SK-N-SH treated with all-trans-retinoic acid at 6 μM for 48 hours (cell line): ENCODE results near the gene LRCH1.

Source experiments
- ATAC-seq: fragments of 200-7000 bp; cut with Tn5 transposase; 3 replicates; pipeline ENCODE4 v1.9.1; 2020; ENCODE audit warnings: mild to moderate bottlenecking, moderate library complexity
- ARNTL ChIP-seq: fragments of 450-650 bp; formaldehyde crosslinking; IDR thresholded peaks from 2 replicates; pipeline ENCODE4 v1.5.0; 2020; ENCODE audit warnings: low read depth, mild to moderate bottlenecking, moderate library complexity, borderline replicate concordance
- CREB5 ChIP-seq: fragments of 250-450 bp; sonication (Bioruptor Pico); IDR thresholded peaks from 2 replicates; pipeline ENCODE4 v1.5.1; 2020; ENCODE audit warnings: low read depth, mild to moderate bottlenecking, moderate library complexity
- CSRNP3 ChIP-seq: fragments of 250-450 bp; sonication (Bioruptor Pico); IDR thresholded peaks from 2 replicates; pipeline ENCODE4 v1.5.1; 2021; ENCODE audit warnings: mild to moderate bottlenecking, moderate library complexity
- ESRRG ChIP-seq: fragments of 250-450 bp; sonication (Bioruptor Pico); IDR thresholded peaks from 2 replicates; pipeline ENCODE4 v1.6.1; 2021; ENCODE audit warnings: mild to moderate bottlenecking
- GLIS3 ChIP-seq: fragments of 250-450 bp; sonication (Bioruptor Pico); IDR thresholded peaks from 2 replicates; pipeline ENCODE4 v1.5.0; 2020; ENCODE audit warnings: mild to moderate bottlenecking, moderate library complexity
- ISL1 ChIP-seq: fragments of 250-450 bp; sonication (Bioruptor Pico); IDR thresholded peaks from 2 replicates; pipeline ENCODE4 v2.1.2; 2022; ENCODE audit warnings: mild to moderate bottlenecking, moderate library complexity
- OSR1 ChIP-seq: fragments of 250-450 bp; sonication (Bioruptor Pico); IDR thresholded peaks from 2 replicates; pipeline ENCODE4 v1.8.0; 2022; ENCODE audit warnings: moderate library complexity, mild to moderate bottlenecking, inconsistent platforms
- PPARA ChIP-seq: fragments of 250-450 bp; sonication (Bioruptor Pico); IDR thresholded peaks from 2 replicates; pipeline ENCODE4 v1.5.0; 2020; ENCODE audit warnings: mild to moderate bottlenecking, borderline replicate concordance
- RARB ChIP-seq: fragments of 250-450 bp; sonication (Bioruptor Pico); IDR thresholded peaks from 2 replicates; pipeline ENCODE4 v1.8.0; 2021; ENCODE audit warnings: mild to moderate bottlenecking, moderate library complexity
- SNAI2 ChIP-seq: fragments of 250-450 bp; sonication (Bioruptor Pico); IDR thresholded peaks from 2 replicates; pipeline ENCODE4 v1.5.0; 2020; ENCODE audit warnings: mild to moderate bottlenecking, moderate library complexity
- TCF4 ChIP-seq: fragments of 250-450 bp; sonication (Bioruptor Pico); IDR thresholded peaks from 2 replicates; pipeline ENCODE4 v1.8.0; 2021; ENCODE audit warnings: mild to moderate bottlenecking, moderate library complexity, borderline replicate concordance
- TOX ChIP-seq: fragments of 250-450 bp; sonication (Bioruptor Pico); IDR thresholded peaks from 2 replicates; pipeline ENCODE4 v1.8.0; 2021; ENCODE audit warnings: mild to moderate bottlenecking, moderate library complexity, borderline replicate concordance
- TSHZ2 ChIP-seq: fragments of 250-450 bp; sonication (Bioruptor Pico); IDR thresholded peaks from 2 replicates; pipeline ENCODE4 v1.5.0; 2020; ENCODE audit warnings: mild to moderate bottlenecking, moderate library complexity
- ZC3H10 ChIP-seq: fragments of 250-450 bp; sonication (Bioruptor Pico); IDR thresholded peaks from 2 replicates; pipeline ENCODE4 v1.5.1; 2021; ENCODE audit warnings: mild to moderate bottlenecking, moderate library complexity
- ZFP3 ChIP-seq: fragments of 250-450 bp; sonication (Bioruptor Pico); IDR thresholded peaks from 2 replicates; pipeline ENCODE4 v1.5.0; 2020; ENCODE audit warnings: mild to moderate bottlenecking, moderate library complexity
- ZFP30 ChIP-seq: fragments of 450-650 bp; formaldehyde crosslinking; IDR thresholded peaks from 2 replicates; pipeline ENCODE4 v1.5.0; 2022; ENCODE audit warnings: mild to moderate bottlenecking, moderate library complexity
- ZNF565 ChIP-seq: fragments of 450-650 bp; formaldehyde crosslinking; conservative IDR thresholded peaks from 2 replicates; pipeline ENCODE4 v1.5.0; 2020; ENCODE audit warnings: low read depth, mild to moderate bottlenecking, moderate library complexity
- ZNF70 ChIP-seq: fragments of 450-650 bp; formaldehyde crosslinking; IDR thresholded peaks from 2 replicates; pipeline ENCODE4 v1.5.0; 2020; ENCODE audit warnings: mild to moderate bottlenecking, moderate library complexity
- ZNF8 ChIP-seq: fragments of 450-650 bp; formaldehyde crosslinking; IDR thresholded peaks from 2 replicates; pipeline ENCODE4 v1.5.0; 2020; ENCODE audit warnings: mild to moderate bottlenecking, moderate library complexity
- TF ChIP-seq, protein P1 (sequence below): fragments of 250-450 bp; sonication (Bioruptor Pico); IDR thresholded peaks from 2 replicates; pipeline ENCODE4 v1.8.0; 2020; ENCODE audit warnings: mild to moderate bottlenecking, moderate library complexity, borderline replicate concordance
- TF ChIP-seq, protein P2 (sequence below): fragments of 250-450 bp; sonication (Bioruptor Pico); IDR thresholded peaks from 2 replicates; pipeline ENCODE4 v1.8.0; 2021; ENCODE audit warnings: low read depth, mild to moderate bottlenecking, moderate library complexity, borderline replicate concordance

The LRCH1 gene

GRCh38 chr13:46526100-46526735 is 26.8 kb upstream of the LRCH1 start (continued):
- TF ChIP-seq TSHZ2 (CRISPR knock-in tag): no peak
- TF ChIP-seq ZNF8 (CRISPR knock-in tag): no peak
- TF ChIP-seq ESRRG (CRISPR knock-in tag): no peak
- TF ChIP-seq TOX (CRISPR knock-in tag): no peak
- TF ChIP-seq CREB5 (CRISPR knock-in tag): no peak

GRCh38 chr13:46526740-46527139 is 26.2 kb upstream of the LRCH1 start:
- no peak for ATAC-seq
- TF ChIP-seq ARNTL (CRISPR knock-in tag) (no peak), PPARA (no peak), ZFP3 (CRISPR knock-in tag) (no peak), ZNF70 (no peak), ZFP30 (CRISPR knock-in tag) (no peak), RARB (CRISPR knock-in tag) (no peak), ZC3H10 (CRISPR knock-in tag) (no peak), GLIS3 (CRISPR knock-in tag) (no peak), ISL1 (CRISPR knock-in tag) (no peak), OSR1 (CRISPR knock-in tag) (no peak), ESRRG (CRISPR knock-in tag) (no peak), CSRNP3 (no peak), CREB5 (CRISPR knock-in tag) (no peak)
- TF ChIP-seq, protein P1, sequence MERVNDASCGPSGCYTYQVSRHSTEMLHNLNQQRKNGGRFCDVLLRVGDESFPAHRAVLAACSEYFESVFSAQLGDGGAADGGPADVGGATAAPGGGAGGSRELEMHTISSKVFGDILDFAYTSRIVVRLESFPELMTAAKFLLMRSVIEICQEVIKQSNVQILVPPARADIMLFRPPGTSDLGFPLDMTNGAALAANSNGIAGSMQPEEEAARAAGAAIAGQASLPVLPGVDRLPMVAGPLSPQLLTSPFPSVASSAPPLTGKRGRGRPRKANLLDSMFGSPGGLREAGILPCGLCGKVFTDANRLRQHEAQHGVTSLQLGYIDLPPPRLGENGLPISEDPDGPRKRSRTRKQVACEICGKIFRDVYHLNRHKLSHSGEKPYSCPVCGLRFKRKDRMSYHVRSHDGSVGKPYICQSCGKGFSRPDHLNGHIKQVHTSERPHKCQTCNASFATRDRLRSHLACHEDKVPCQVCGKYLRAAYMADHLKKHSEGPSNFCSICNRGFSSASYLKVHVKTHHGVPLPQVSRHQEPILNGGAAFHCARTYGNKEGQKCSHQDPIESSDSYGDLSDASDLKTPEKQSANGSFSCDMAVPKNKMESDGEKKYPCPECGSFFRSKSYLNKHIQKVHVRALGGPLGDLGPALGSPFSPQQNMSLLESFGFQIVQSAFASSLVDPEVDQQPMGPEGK (CRISPR knock-in tag): no peak
- TF ChIP-seq, protein P2, sequence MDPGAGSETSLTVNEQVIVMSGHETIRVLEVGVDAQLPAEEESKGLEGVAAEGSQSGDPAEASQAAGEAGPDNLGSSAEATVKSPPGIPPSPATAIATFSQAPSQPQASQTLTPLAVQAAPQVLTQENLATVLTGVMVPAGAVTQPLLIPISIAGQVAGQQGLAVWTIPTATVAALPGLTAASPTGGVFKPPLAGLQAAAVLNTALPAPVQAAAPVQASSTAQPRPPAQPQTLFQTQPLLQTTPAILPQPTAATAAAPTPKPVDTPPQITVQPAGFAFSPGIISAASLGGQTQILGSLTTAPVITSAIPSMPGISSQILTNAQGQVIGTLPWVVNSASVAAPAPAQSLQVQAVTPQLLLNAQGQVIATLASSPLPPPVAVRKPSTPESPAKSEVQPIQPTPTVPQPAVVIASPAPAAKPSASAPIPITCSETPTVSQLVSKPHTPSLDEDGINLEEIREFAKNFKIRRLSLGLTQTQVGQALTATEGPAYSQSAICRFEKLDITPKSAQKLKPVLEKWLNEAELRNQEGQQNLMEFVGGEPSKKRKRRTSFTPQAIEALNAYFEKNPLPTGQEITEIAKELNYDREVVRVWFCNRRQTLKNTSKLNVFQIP (CRISPR knock-in tag): no peak

- TF ChIP-seq ZC3H10 (CRISPR knock-in tag) (no peak), SNAI2 (CRISPR knock-in tag) (no peak), ZFP30 (CRISPR knock-in tag) (no peak), ISL1 (CRISPR knock-in tag) (no peak), TCF4 (CRISPR knock-in tag) (no peak), ZNF565 (no peak), GLIS3 (CRISPR knock-in tag) (no peak), ZNF8 (CRISPR knock-in tag) (no peak)
- ATAC-seq: no peak
These were observed 25.7 kb upstream of the LRCH1 start for GRCh38 chr13:46527237-46527636.
